Fibroblast of lung (primary cell): ENCODE results near the gene LZTR1. TPM values are rescaled to one million over a fixed set of nuclear protein-coding genes. Genes with fewer than 3 reads are reported as not detected.

Experiments
- DNase-seq, 2 donors: peaks; one replicate each; pipeline versions ENCODE4 v3.0.0 to v3.0.0-alpha.2; 2010; ENCODE audit warnings: low read depth in 2 of 2
- H2AFZ ChIP-seq: 2 replicates; pipeline ENCODE4 v1.5.1; 2012; ENCODE audit warnings: low read length, control low read depth, inconsistent platforms
- H3K27ac ChIP-seq: 2 replicates; pipeline ENCODE4 v1.5.1; 2011; ENCODE audit warnings: low read length, control low read depth; ENCODE audit not compliant: insufficient read depth
- H3K27me3 ChIP-seq: 2 replicates; pipeline ENCODE4 v1.5.1; 2011; ENCODE audit warnings: mild to moderate bottlenecking, low read length; ENCODE audit not compliant: control insufficient read depth, insufficient read depth
- H3K36me3 ChIP-seq: 2 replicates; pipeline ENCODE4 v1.5.1; 2011; ENCODE audit warnings: low read length; ENCODE audit not compliant: control insufficient read depth, insufficient read depth
- H3K4me1 ChIP-seq: 2 replicates; pipeline ENCODE4 v1.5.1; 2011; ENCODE audit warnings: low read length; ENCODE audit not compliant: control insufficient read depth, insufficient read depth; ENCODE audit errors: extremely low read depth
- H3K4me2 ChIP-seq: 2 replicates; pipeline ENCODE4 v1.5.1; 2011; ENCODE audit warnings: low read length, control low read depth; ENCODE audit not compliant: insufficient read depth; ENCODE audit errors: extremely low read depth
- H3K4me3 ChIP-seq, 4 experiments: fragments of 200-600 bp in 1 of 4; sonication (generic) in 1 of 4; replicated peaks in 1 of 4; 2 replicates each; pipeline ENCODE4 v1.5.1; 2011 to 2016; ENCODE audit warnings: low read length in 4 of 4, low read depth in 3 of 4, mild to moderate bottlenecking in 3 of 4, control low read depth in 2 of 4, inconsistent platforms in 1 of 4, mixed read lengths in 1 of 4; ENCODE audit not compliant: insufficient read depth in 1 of 4; ENCODE audit errors: control extremely low read depth in 1 of 4
- H3K79me2 ChIP-seq: 2 replicates; pipeline ENCODE4 v1.5.1; 2012; ENCODE audit warnings: mild to moderate bottlenecking, low read length, inconsistent platforms; ENCODE audit not compliant: control insufficient read depth, insufficient read depth
- H3K9ac ChIP-seq: 2 replicates; pipeline ENCODE4 v1.5.1; 2011; ENCODE audit warnings: mild to moderate bottlenecking, low read length, control low read depth; ENCODE audit not compliant: insufficient read depth
- H3K9me3 ChIP-seq: 2 replicates; pipeline ENCODE4 v1.5.1; 2012; ENCODE audit warnings: low read depth, low read length; ENCODE audit not compliant: control insufficient read depth, insufficient read depth
- H4K20me1 ChIP-seq: 2 replicates; pipeline ENCODE4 v1.5.1; 2011; ENCODE audit warnings: low read length; ENCODE audit not compliant: control insufficient read depth, insufficient read depth; ENCODE audit errors: extremely low read depth
- EZH2 ChIP-seq: IDR thresholded peaks from 2 replicates; pipeline ENCODE4 v1.5.1; 2012; ENCODE audit warnings: low read length, control low read depth, mild to moderate bottlenecking; ENCODE audit errors: missing control alignments
- polyA plus RNA-seq, 2 donors: library from polyadenylated mRNA; depleted of rRNA in 1 of 2; stranded (reverse) in 1 of 2; unstranded in 1 of 2; fragments of >200 nt; gene quantifications; 2 replicates each; pipeline ENCODE4 v1.2.1, GENCODE V29; 2011 to 2012; ENCODE audit warnings: missing spikeins in 1 of 2
- total RNA-seq: library from RNA; depleted of rRNA; stranded (reverse); fragments of >200 nt; gene quantifications from 2 replicates; pipeline ENCODE4 v1.2.1, GENCODE V29; 2014
- TF ChIP-seq, protein P1 (sequence below), 2 donors: IDR thresholded peaks in 1 of 2; conservative IDR thresholded peaks in 1 of 2; 1 replicate in 1 of 2; 2 replicates in 1 of 2; pipeline ENCODE4 v1.5.1; 2011 to 2012; ENCODE audit warnings: low read length in 2 of 2, control low read depth in 1 of 2, inconsistent platforms in 1 of 2, low read depth in 1 of 2, mild to moderate bottlenecking in 1 of 2

The LZTR1 gene
- total and polyA plus RNA-seq, 2 donors (not counting 1 experiment from before 2014, with no cell fraction given) = 27.4 to 75.8 TPM

DNA sequence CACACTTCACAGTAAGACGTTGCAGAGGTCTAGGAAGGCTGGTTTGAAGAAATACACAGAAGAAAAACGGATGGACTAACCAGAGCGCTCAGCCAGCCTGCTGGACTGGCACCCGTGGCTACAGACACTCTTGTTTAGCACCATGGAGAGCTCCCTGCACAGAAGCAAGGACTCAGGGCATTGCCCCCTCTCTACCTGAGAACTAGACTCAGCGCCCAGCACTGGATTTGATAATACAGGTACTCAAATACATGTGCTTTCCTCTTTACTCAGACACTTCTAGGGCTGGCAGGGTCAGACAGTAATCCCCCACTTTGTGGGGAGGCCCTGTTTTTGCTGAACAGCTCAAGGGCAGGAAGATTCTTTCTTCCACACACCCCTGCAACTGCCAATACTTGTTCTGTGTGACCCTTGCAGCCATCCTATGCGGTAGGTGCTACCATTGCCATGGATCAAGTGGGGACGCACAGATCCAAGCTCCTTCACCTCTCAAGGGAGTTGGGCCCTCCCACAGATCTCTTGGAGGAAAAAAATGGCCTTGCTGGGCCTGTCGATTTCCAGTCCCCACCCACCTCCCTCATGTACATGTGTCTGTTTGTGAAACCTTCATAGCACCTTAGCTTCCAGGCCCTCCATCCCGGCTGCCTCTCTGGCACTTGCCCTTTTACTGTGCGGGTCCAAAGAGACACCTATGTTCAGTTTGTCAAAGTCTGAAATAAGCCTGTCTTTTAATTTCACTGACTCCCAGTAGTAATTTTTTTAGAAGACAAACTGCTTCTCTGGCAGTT is 27.7 kb downstream of the LZTR1 start:
- H3K79me2 ChIP-seq = no peaks in the 10 kb centered on the region
- TF ChIP-seq, protein P1, sequence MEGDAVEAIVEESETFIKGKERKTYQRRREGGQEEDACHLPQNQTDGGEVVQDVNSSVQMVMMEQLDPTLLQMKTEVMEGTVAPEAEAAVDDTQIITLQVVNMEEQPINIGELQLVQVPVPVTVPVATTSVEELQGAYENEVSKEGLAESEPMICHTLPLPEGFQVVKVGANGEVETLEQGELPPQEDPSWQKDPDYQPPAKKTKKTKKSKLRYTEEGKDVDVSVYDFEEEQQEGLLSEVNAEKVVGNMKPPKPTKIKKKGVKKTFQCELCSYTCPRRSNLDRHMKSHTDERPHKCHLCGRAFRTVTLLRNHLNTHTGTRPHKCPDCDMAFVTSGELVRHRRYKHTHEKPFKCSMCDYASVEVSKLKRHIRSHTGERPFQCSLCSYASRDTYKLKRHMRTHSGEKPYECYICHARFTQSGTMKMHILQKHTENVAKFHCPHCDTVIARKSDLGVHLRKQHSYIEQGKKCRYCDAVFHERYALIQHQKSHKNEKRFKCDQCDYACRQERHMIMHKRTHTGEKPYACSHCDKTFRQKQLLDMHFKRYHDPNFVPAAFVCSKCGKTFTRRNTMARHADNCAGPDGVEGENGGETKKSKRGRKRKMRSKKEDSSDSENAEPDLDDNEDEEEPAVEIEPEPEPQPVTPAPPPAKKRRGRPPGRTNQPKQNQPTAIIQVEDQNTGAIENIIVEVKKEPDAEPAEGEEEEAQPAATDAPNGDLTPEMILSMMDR (conservative IDR thresholded peaks at IDR 0.05 in 1 of 2, IDR thresholded peaks at IDR 0.05 in 1 of 2; ENCODE audit: low read depth in 1 of 2, low read length in 2 of 2) = no peak
- DNase-seq = peak; percentile 48 to 51
- no peak overlapping the region for H3K27ac ChIP-seq
- H3K4me1 ChIP-seq = peaks cover 7% of the 10 kb centered on the region
- H3K9ac ChIP-seq = no peak overlapping the region
- no peaks in the 10 kb centered on the region for H3K36me3 ChIP-seq
- no peak overlapping the region for H3K4me2 ChIP-seq
- H2AFZ ChIP-seq = no peak overlapping the region
- H4K20me1 ChIP-seq = no peaks in the 10 kb centered on the region
- H3K9me3 ChIP-seq = no peaks in the 10 kb centered on the region
- H3K4me3 ChIP-seq = no peak overlapping the region
- H3K27me3 ChIP-seq = no peaks in the 10 kb centered on the region

DNA sequence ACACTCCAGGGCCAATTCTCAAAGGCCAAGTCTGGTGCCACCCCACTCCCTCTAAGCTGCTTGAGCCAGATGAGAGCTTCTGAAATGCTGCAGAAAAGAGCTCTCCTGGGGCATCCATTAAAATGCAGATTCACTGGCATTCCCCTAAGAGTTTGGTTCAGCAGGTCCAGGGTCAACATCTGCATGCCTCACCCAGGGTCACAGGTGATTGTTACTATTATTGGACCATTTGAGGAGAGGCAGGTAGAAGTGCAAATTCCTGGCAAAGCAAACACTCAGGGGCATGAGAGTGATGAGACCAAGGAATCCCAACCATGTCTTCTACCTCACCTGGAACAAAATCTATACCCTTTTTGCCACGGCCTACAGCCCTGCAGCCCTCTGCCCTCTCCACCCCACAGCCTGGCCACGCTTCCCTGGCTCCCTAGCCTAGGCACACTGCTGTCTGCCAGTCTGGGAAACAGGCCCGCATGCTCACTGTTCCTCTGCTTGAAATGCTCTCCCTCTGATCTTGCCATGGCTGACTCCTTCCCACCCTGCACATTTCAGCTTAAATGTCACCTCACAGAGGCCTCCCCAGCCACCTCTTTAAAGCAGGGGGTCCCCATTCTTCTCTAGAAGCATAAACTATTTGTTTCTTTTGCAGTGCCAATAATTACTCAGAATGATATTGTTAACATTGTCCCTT is 28.5 kb downstream of the LZTR1 start:
- DNase-seq = no peak
- Histone ChIP-seq H3K36me3 (no peaks in the 10 kb centered on the region), H3K9ac (no peak overlapping the region), H3K9me3 (no peaks in the 10 kb centered on the region), H3K4me1 (peaks cover 10% of the 10 kb centered on the region), H3K27ac (no peak overlapping the region), H3K79me2 (no peaks in the 10 kb centered on the region), H3K27me3 (no peaks in the 10 kb centered on the region), H3K4me2 (no peak overlapping the region), H2AFZ (no peak overlapping the region), H3K4me3 (no peak overlapping the region), H4K20me1 (no peaks in the 10 kb centered on the region)
- TF ChIP-seq, protein P1 (conservative IDR thresholded peaks at IDR 0.05 in 1 of 2, IDR thresholded peaks at IDR 0.05 in 1 of 2; ENCODE audit: low read depth in 1 of 2, low read length in 2 of 2) = no peak
- no peak for TF ChIP-seq EZH2

DNA sequence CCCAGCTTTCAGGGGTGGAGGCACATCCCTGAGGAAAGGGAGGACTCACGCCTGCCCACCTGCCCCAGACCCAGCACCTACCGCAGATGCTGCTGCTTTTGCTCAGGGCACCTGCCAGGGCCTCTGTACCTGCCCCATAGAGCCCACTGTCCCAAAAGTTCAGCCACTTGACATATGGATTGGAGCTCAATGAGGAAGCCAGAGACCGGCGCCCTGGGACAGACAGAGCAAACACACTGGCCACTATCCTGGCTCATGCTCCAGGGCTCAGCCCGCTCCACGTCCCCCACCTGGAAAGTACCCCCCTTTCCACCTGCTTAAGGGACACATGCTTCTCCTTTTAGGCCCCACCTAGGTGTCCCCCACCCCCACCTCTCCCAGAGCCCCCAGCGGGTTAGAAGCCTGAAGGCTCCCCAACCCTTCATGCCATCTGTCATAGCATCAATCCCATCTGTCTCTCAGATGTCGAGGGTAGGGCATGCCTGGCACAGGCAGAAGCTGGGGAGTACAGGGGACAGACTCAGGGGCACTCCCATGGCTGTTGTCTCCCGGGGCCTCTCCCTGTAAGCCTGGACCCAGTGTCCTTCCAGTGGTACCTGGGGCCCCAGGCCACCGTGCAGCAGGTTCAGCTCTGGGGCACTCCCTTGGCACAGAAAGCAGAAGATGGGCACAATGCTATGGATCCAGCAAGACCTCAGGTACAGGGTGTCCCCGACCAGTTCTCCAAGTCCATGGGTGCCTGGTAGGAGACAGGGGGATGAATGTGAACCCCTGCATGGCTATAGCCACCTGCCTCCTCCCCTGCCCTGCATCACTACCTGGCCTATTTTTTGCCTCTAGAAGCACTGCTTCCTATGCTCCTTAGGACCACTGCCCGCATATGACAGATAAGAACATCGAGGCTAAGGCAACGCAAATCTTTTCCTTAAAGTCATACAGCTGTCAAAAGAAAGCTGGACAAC is 30.6 kb downstream of the LZTR1 start:
- H2AFZ ChIP-seq = no peak overlapping the region
- H3K27ac ChIP-seq = no peak overlapping the region
- no peak overlapping the region for H3K4me2 ChIP-seq
- no peaks in the 10 kb centered on the region for H3K36me3 ChIP-seq
- no peaks in the 10 kb centered on the region for H3K79me2 ChIP-seq
- H3K4me1 ChIP-seq = peaks cover 14% of the 10 kb centered on the region
- no peaks in the 10 kb centered on the region for H3K27me3 ChIP-seq
- no peak overlapping the region for H3K4me3 ChIP-seq
- TF ChIP-seq, protein P1 (conservative IDR thresholded peaks at IDR 0.05 in 1 of 2, IDR thresholded peaks at IDR 0.05 in 1 of 2; ENCODE audit: low read depth in 1 of 2, low read length in 2 of 2) = no peak
- TF ChIP-seq EZH2 = no peak
- H3K9ac ChIP-seq = no peak overlapping the region
- H4K20me1 ChIP-seq = no peaks in the 10 kb centered on the region
- DNase-seq = no peak
- H3K9me3 ChIP-seq = no peaks in the 10 kb centered on the region
